HUES6 (cell line): Measurements from ENCODE around the gene TRPV4.

Source experiments
- H3K27ac ChIP-seq: 2 replicates; pipeline ENCODE4 v1.7.0; 2013; ENCODE audit warnings: low read depth, mild to moderate bottlenecking, low read length, inconsistent platforms
- H3K27me3 ChIP-seq: 2 replicates; pipeline ENCODE4 v1.6.1; 2013; ENCODE audit warnings: low read length; ENCODE audit not compliant: control insufficient read depth, insufficient read depth
- H3K36me3 ChIP-seq: 2 replicates; pipeline ENCODE4 v1.6.1; 2013; ENCODE audit warnings: low read length; ENCODE audit not compliant: control insufficient read depth, insufficient read depth
- H3K4me1 ChIP-seq: 2 replicates; pipeline ENCODE4 v1.6.1; 2013; ENCODE audit warnings: low read length; ENCODE audit not compliant: control insufficient read depth, insufficient read depth
- H3K4me3 ChIP-seq: 2 replicates; pipeline ENCODE4 v1.5.1; 2013; ENCODE audit warnings: low read depth, low read length
- H3K9ac ChIP-seq: one replicate; pipeline ENCODE4 v1.6.1; 2013; ENCODE audit warnings: mild to moderate bottlenecking, low read length
- H3K9me3 ChIP-seq: 2 replicates; pipeline ENCODE4 v1.6.1; 2013; ENCODE audit warnings: low read depth, low read length; ENCODE audit not compliant: control insufficient read depth, insufficient read depth

TRPV4 gene

GRCh38 chr12:109736552-109737108, 96.6 kb downstream of the TRPV4 start:
- Histone ChIP-seq H3K27me3 (no peaks in the 10 kb centered on the region), H3K4me3 (no peak overlapping the region), H3K36me3 (no peaks in the 10 kb centered on the region), H3K9ac (no peak overlapping the region), H3K4me1 (peaks cover 27% of the 10 kb centered on the region), H3K27ac (no peak overlapping the region), H3K9me3 (no peaks in the 10 kb centered on the region)

- Histone ChIP-seq H3K9ac (no peak overlapping the region), H3K36me3 (no peaks in the 10 kb centered on the region), H3K9me3 (no peaks in the 10 kb centered on the region), H3K27ac (no peak overlapping the region), H3K4me1 (peaks cover 27% of the 10 kb centered on the region), H3K27me3 (no peaks in the 10 kb centered on the region), H3K4me3 (no peak overlapping the region)
These were observed 97.2 kb downstream of the TRPV4 start for GRCh38 chr12:109735825-109736551.

GRCh38 chr12:109735051-109735521, 98.1 kb downstream of the TRPV4 start:
- H3K27me3 ChIP-seq = no peaks in the 10 kb centered on the region
- no peak overlapping the region for H3K9ac ChIP-seq
- no peak overlapping the region for H3K4me3 ChIP-seq
- peaks cover 26% of the 10 kb centered on the region for H3K4me1 ChIP-seq
- no peaks in the 10 kb centered on the region for H3K9me3 ChIP-seq
- no peaks in the 10 kb centered on the region for H3K36me3 ChIP-seq
- H3K27ac ChIP-seq = no peak overlapping the region

- H3K27me3 ChIP-seq = no peaks in the 10 kb centered on the region
- H3K9ac ChIP-seq = no peak overlapping the region
- H3K4me1 ChIP-seq = peaks cover 21% of the 10 kb centered on the region; the same call in 1 of the 2 replicates
- no peaks in the 10 kb centered on the region for H3K9me3 ChIP-seq
- H3K4me3 ChIP-seq = peak overlapping the region; percentile 42; the same call in 1 of the 2 replicates
- no peaks in the 10 kb centered on the region for H3K36me3 ChIP-seq
- no peak overlapping the region for H3K27ac ChIP-seq
These were observed 98.8 kb downstream of the TRPV4 start for GRCh38 chr12:109734219-109735000.
